CD14-positive monocyte (primary cell): ENCODE results near the gene ATF6. TPM values are rescaled to one million over a fixed set of nuclear protein-coding genes. Genes with fewer than 3 reads are reported as not detected.

ENCODE experiments used
- DNase-seq, 3 donors: peaks; one replicate each; pipeline ENCODE4 v3.0.0-alpha.2; 2011 to 2022
- H2AFZ ChIP-seq: 2 replicates; pipeline ENCODE4 v1.6.0; 2012; ENCODE audit warnings: mild to moderate bottlenecking, low read depth, low read length, inconsistent platforms; ENCODE audit not compliant: insufficient read depth, poor library complexity, severe bottlenecking
- H3K27ac ChIP-seq, 2 donors: 1 replicate in 1 of 2; 2 replicates in 1 of 2; pipeline ENCODE4 v1.5.1; 2012 to 2013; ENCODE audit warnings: low read length in 2 of 2, control low read depth in 1 of 2, inconsistent platforms in 1 of 2, low read depth in 1 of 2, mild to moderate bottlenecking in 1 of 2
- H3K27me3 ChIP-seq, 2 donors: one replicate each; pipeline versions ENCODE4 v1.6.0 to v1.6.1; 2011 to 2013; ENCODE audit warnings: low read length in 2 of 2; ENCODE audit not compliant: control insufficient read depth in 2 of 2, insufficient read depth in 2 of 2
- H3K36me3 ChIP-seq, 2 donors: replicated peaks in 1 of 2; 1 replicate in 1 of 2; 2 replicates in 1 of 2; pipeline versions ENCODE4 v1.5.1 to v1.6.1; 2012 to 2013; ENCODE audit warnings: low read length in 2 of 2, control low read depth in 1 of 2, inconsistent platforms in 1 of 2, mild to moderate bottlenecking in 1 of 2; ENCODE audit not compliant: insufficient read depth in 2 of 2, control insufficient read depth in 1 of 2
- H3K4me1 ChIP-seq, 2 donors: 1 replicate in 1 of 2; 2 replicates in 1 of 2; pipeline versions ENCODE4 v1.5.1 to v1.6.1; 2012 to 2013; ENCODE audit warnings: low read length in 2 of 2, control low read depth in 1 of 2, inconsistent platforms in 1 of 2, mild to moderate bottlenecking in 1 of 2, moderate library complexity in 1 of 2; ENCODE audit not compliant: insufficient read depth in 2 of 2, control insufficient read depth in 1 of 2
- H3K4me2 ChIP-seq: replicated peaks from 2 replicates; pipeline ENCODE3; 2012; ENCODE audit warnings: low read length, moderate library complexity, mild to moderate bottlenecking; ENCODE audit not compliant: poor library complexity, severe bottlenecking; ENCODE audit errors: extremely low read depth
- H3K4me3 ChIP-seq, 3 experiments: fragments of 200-600 bp in 1 of 3; sonication (generic) in 1 of 3; replicated peaks in 1 of 3; 1 replicate in 2 of 3; 2 replicates in 1 of 3; pipeline ENCODE4 v1.5.1; 2011 to 2013; ENCODE audit warnings: low read length in 3 of 3, mild to moderate bottlenecking in 3 of 3, control low read depth in 2 of 3, low read depth in 2 of 3, inconsistent platforms in 1 of 3, moderate library complexity in 1 of 3
- H3K79me2 ChIP-seq: 2 replicates; pipeline ENCODE4 v1.6.0; 2012; ENCODE audit warnings: mild to moderate bottlenecking, control low read depth, inconsistent platforms, low read length, moderate library complexity; ENCODE audit not compliant: insufficient read depth
- H3K9ac ChIP-seq: 2 replicates; pipeline ENCODE4 v1.6.0; 2017; ENCODE audit warnings: low read length, mild to moderate bottlenecking; ENCODE audit not compliant: insufficient read depth, poor library complexity, severe bottlenecking
- H3K9me3 ChIP-seq, 2 donors: replicated peaks in 1 of 2; 1 replicate in 1 of 2; 2 replicates in 1 of 2; pipeline versions ENCODE4 v1.5.1 to v1.6.1; 2012 to 2013; ENCODE audit warnings: low read length in 2 of 2, control low read depth in 1 of 2; ENCODE audit not compliant: control insufficient read depth in 1 of 2, insufficient read depth in 1 of 2
- H4K20me1 ChIP-seq: 2 replicates; pipeline ENCODE4 v1.6.0; 2012; ENCODE audit warnings: mild to moderate bottlenecking, low read length, control low read depth, moderate library complexity; ENCODE audit not compliant: insufficient read depth
- H3K27ac Mint-ChIP-seq, 7 donors: one replicate each; pipeline ENCODE4 v1.8.0; 2020; ENCODE audit warnings: mild to moderate bottlenecking in 7 of 7, mixed read lengths in 7 of 7, moderate library complexity in 6 of 7, inconsistent platforms in 2 of 7
- H3K27me3 Mint-ChIP-seq, 3 donors: one replicate each; pipeline ENCODE4 v1.8.0; 2021 to 2022; ENCODE audit warnings: low read depth in 3 of 3, mild to moderate bottlenecking in 3 of 3, mixed read lengths in 3 of 3, moderate library complexity in 3 of 3, inconsistent platforms in 1 of 3
- H3K36me3 Mint-ChIP-seq, 2 donors: one replicate each; pipeline ENCODE4 v1.8.0; 2020; ENCODE audit warnings: mixed read lengths in 2 of 2, inconsistent platforms in 1 of 2, mild to moderate bottlenecking in 1 of 2
- H3K4me1 Mint-ChIP-seq: one replicate; pipeline ENCODE4 v1.8.0; 2020; ENCODE audit warnings: mild to moderate bottlenecking, mixed read lengths
- H3K4me3 Mint-ChIP-seq, 2 donors: one replicate each; pipeline ENCODE4 v1.8.0; 2020; ENCODE audit warnings: mild to moderate bottlenecking in 2 of 2, mixed read lengths in 2 of 2, moderate library complexity in 1 of 2
- H3K9me3 Mint-ChIP-seq, 7 donors: one replicate each; pipeline ENCODE4 v1.8.0; 2020 to 2022; ENCODE audit warnings: mixed read lengths in 7 of 7, mild to moderate bottlenecking in 6 of 7, moderate library complexity in 6 of 7, inconsistent platforms in 2 of 7
- CTCF ChIP-seq: fragments of 200-600 bp; IDR thresholded peaks from one replicate; pipeline ENCODE4 v1.8.0; 2022; ENCODE audit warnings: antibody characterized with exemption, mild to moderate bottlenecking
- WGBS: methylation state at CpG from one replicate; pipeline ENCODE4 v1.1.5; 2013; ENCODE audit warnings: missing lambda C conversion rate; ENCODE audit not compliant: insufficient coverage; 5-methylcytosine and 5-hydroxymethylcytosine counted together
- intact Hi-C, 2 donors: fragments of 100-400 bp; cut with micrococcal nuclease; formaldehyde crosslinking; loops; one replicate each; pipeline versions ENCODE4 v1.15.0 to v1.15.1; 2023
- polyA plus RNA-seq, 3 donors: library from polyadenylated mRNA; depleted of rRNA in 1 of 3; unstranded in 2 of 3; stranded (reverse) in 1 of 3; fragments of 300-500 nt in 2 of 3; fragments of >200 nt in 1 of 3; fragmentation: Illumina TruSeq in 2 of 3; gene quantifications; 1 replicate in 2 of 3; 2 replicates in 1 of 3; pipeline ENCODE4 v1.2.3, GENCODE V29; 2012 to 2021

The ATF6 gene
- polyA plus RNA-seq, 3 donors: 13.4 to 25.6 (median 22.2) TPM

- Histone ChIP-seq H2AFZ (no peak overlapping the region), H3K9me3 (no peaks in the 10 kb centered on the region), H3K9ac (no peak overlapping the region), H3K4me2 (no peak overlapping the region), H3K36me3 (peaks cover 33 to 98% of the 10 kb centered on the region in 2 donors), H3K27ac (peak overlapping the region in 1 of 2 donors; percentile 59), H3K4me3 (peak overlapping the region in 1 of 3 experiments; percentile 1), H3K79me2 (no peaks in the 10 kb centered on the region), H4K20me1 (no peaks in the 10 kb centered on the region), H3K4me1 (peaks cover 0 to 7% of the 10 kb centered on the region in 2 donors), H3K27me3 (no peaks in the 10 kb centered on the region)
- Mint-ChIP-seq H3K9me3 (peaks cover 0 to 1% (median 0%) of the 10 kb centered on the region in 7 donors), H3K4me1 (peaks cover 16% of the 10 kb centered on the region), H3K36me3 (peaks cover 65 to 68% of the 10 kb centered on the region in 2 donors), H3K27me3 (peaks cover 0 to 1% (median 0%) of the 10 kb centered on the region in 3 donors), H3K4me3 (no peak overlapping the region), H3K27ac (peak overlapping the region in 5 of 7 donors; percentile 5 to 85 (median 31))
- no peak for DNase-seq
- intact Hi-C loops: no loop called here
- no peak for TF ChIP-seq CTCF
- WGBS: 88% methylated on average over 4 of the region's 8 CpGs
Observed at GRCh38 chr1:161962091-161962887, 196.2 kb downstream of the ATF6 start.

GRCh38 chr1:161966067-161966466 is 199.9 kb downstream of the ATF6 start:
- no peak for TF ChIP-seq CTCF
- H3K4me1 Mint-ChIP-seq: peaks cover 14% of the 10 kb centered on the region
- intact Hi-C loops: no loop called here
- Histone ChIP-seq H2AFZ (no peak overlapping the region), H3K4me2 (no peak overlapping the region), H3K27ac (no peak overlapping the region), H3K79me2 (no peaks in the 10 kb centered on the region), H3K27me3 (no peaks in the 10 kb centered on the region), H3K4me1 (peaks cover 0 to 7% of the 10 kb centered on the region in 2 donors), H3K4me3 (no peak overlapping the region), H3K9me3 (no peaks in the 10 kb centered on the region), H3K36me3 (peaks cover 13 to 66% of the 10 kb centered on the region in 2 donors), H3K9ac (no peak overlapping the region), H4K20me1 (no peaks in the 10 kb centered on the region)
- H3K27ac Mint-ChIP-seq: no peak overlapping the region
- no peaks in the 10 kb centered on the region for H3K9me3 Mint-ChIP-seq
- no peak overlapping the region for H3K4me3 Mint-ChIP-seq
- peaks cover 44 to 46% of the 10 kb centered on the region in 2 donors for H3K36me3 Mint-ChIP-seq
- H3K27me3 Mint-ChIP-seq: peaks cover 0 to 5% (median 0%) of the 10 kb centered on the region in 3 donors
- 93% methylated on average over 4 of the region's 4 CpGs for WGBS
- no peak for DNase-seq
